HL-60 (cell line): ENCODE results near the gene ABCB9.

Experiments used
- DNase-seq, 2 experiments: peaks; one replicate each; pipeline ENCODE4 v3.0.0-alpha.2; 2010 to 2020; ENCODE audit warnings: low read depth in 1 of 2, low spot score in 1 of 2
- H3K27ac ChIP-seq: fragments of 250-450 bp; sonication (Bioruptor Pico); replicated peaks from 2 replicates; pipeline ENCODE4 v1.5.1; 2020; ENCODE audit warnings: mild to moderate bottlenecking, moderate library complexity
- H3K27me3 ChIP-seq: fragments of 250-450 bp; sonication (Bioruptor Pico); 2 replicates; pipeline ENCODE4 v1.5.1; 2021; ENCODE audit warnings: mild to moderate bottlenecking, moderate library complexity; ENCODE audit not compliant: insufficient read depth, poor library complexity, severe bottlenecking
- H3K4me3 ChIP-seq: replicated peaks from 2 replicates; pipeline ENCODE4 v1.5.1; 2011; ENCODE audit warnings: mild to moderate bottlenecking, control low read depth, low read length; ENCODE audit not compliant: insufficient read depth
- CTCF ChIP-seq: IDR thresholded peaks from one replicate; pipeline ENCODE4 v1.5.1; 2011; ENCODE audit warnings: low read length, control low read depth, inconsistent platforms; ENCODE audit not compliant: insufficient read depth
- GABPA ChIP-seq: IDR thresholded peaks from 2 replicates; pipeline ENCODE4 v1.6.1; 2012; ENCODE audit warnings: low read depth
- POLR2AphosphoS5 ChIP-seq: IDR thresholded peaks from 2 replicates; pipeline ENCODE4 v1.6.1; 2012; ENCODE audit warnings: low read depth
- REST ChIP-seq: IDR thresholded peaks from 2 replicates; pipeline ENCODE4 v1.6.1; 2012; ENCODE audit warnings: low read depth; ENCODE audit not compliant: insufficient replicate concordance
- SPI1 ChIP-seq: IDR thresholded peaks from 2 replicates; pipeline ENCODE4 v1.6.1; 2012; ENCODE audit warnings: low read depth, mild to moderate bottlenecking, borderline replicate concordance

The ABCB9 gene

GRCh38 chr12:122932207-122932606 lies 34.1 kb downstream of the ABCB9 start:
- Histone ChIP-seq H3K27me3 (no peaks in the 10 kb centered on the region), H3K27ac (no peak overlapping the region), H3K4me3 (no peak overlapping the region)
- TF ChIP-seq GABPA (no peak), REST (no peak), CTCF (no peak), POLR2AphosphoS5 (no peak), SPI1 (no peak)
- DNase-seq: no peak

GRCh38 chr12:122929812-122930211 lies 36.5 kb downstream of the ABCB9 start:
- TF ChIP-seq REST: no peak
- TF ChIP-seq GABPA: no peak
- no peak for TF ChIP-seq CTCF
- TF ChIP-seq POLR2AphosphoS5: no peak
- DNase-seq: no peak
- H3K4me3 ChIP-seq: no peak overlapping the region
- H3K27ac ChIP-seq: no peak overlapping the region
- no peaks in the 10 kb centered on the region for H3K27me3 ChIP-seq

- Histone ChIP-seq H3K27me3 (no peaks in the 10 kb centered on the region), H3K27ac (no peak overlapping the region), H3K4me3 (no peak overlapping the region)
- TF ChIP-seq POLR2AphosphoS5 (no peak), GABPA (no peak), REST (no peak), CTCF (no peak), SPI1 (no peak)
- DNase-seq: no peak
Observed at GRCh38 chr12:122929148-122929538, 37.1 kb downstream of the ABCB9 start.
